GM12801 (cell line): ENCODE data around the gene PARVG.

Experiments used
- TF ChIP-seq, protein P1 (sequence below): IDR thresholded peaks from one replicate; pipeline ENCODE4 v1.5.1; 2011; ENCODE audit warnings: control low read depth; ENCODE audit not compliant: insufficient read length; ENCODE audit errors: extremely low read depth

Gene PARVG

DNA sequence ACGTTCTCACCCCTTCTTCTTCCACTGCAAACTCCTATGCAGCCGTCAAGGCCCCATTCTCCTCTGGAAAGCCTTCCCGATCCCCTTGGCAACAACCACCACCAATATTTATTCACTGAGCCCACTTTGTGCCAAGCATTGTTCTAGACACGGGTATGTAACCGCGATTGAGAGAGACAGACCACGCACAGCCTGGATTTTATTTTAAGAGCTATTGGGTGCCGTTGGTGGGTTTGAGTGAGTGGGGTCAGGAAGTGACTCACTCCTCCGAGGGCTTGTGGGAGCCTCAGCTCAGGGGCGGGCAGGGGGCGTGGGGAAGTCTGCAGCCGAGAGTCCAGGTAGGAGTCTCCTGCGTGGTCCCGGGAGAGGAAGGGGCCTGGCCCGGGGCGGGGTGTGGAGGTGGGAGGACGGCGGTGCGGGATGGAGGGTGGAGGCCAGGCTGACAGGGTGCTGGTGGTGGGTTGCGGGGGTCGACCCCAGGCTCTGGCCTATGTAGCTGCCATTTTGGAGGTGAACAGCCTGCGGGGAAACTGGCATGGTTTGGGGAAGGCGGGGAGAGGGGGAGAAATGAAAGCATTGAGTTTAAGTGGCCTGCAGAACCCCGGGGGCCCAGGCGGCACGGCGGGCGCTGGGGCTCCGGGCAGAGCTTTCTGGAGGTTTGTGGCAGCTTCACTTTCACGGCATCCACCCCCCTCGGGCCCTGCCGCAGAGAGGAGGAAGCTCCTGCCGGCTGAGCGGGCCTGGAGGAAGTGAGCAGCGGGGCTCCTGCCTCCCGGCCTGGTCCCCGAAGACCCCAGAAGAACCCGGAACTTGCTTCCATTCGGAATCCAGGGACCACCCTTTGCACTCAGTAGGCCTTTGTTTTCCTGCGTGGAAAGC lies 547 bp downstream of the PARVG start:
- TF ChIP-seq, protein P1, sequence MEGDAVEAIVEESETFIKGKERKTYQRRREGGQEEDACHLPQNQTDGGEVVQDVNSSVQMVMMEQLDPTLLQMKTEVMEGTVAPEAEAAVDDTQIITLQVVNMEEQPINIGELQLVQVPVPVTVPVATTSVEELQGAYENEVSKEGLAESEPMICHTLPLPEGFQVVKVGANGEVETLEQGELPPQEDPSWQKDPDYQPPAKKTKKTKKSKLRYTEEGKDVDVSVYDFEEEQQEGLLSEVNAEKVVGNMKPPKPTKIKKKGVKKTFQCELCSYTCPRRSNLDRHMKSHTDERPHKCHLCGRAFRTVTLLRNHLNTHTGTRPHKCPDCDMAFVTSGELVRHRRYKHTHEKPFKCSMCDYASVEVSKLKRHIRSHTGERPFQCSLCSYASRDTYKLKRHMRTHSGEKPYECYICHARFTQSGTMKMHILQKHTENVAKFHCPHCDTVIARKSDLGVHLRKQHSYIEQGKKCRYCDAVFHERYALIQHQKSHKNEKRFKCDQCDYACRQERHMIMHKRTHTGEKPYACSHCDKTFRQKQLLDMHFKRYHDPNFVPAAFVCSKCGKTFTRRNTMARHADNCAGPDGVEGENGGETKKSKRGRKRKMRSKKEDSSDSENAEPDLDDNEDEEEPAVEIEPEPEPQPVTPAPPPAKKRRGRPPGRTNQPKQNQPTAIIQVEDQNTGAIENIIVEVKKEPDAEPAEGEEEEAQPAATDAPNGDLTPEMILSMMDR = no peak

- TF ChIP-seq, protein P1 = no peak
These were observed 1.3 kb downstream of the PARVG start for GRCh38 chr22:44181912-44182587.

DNA sequence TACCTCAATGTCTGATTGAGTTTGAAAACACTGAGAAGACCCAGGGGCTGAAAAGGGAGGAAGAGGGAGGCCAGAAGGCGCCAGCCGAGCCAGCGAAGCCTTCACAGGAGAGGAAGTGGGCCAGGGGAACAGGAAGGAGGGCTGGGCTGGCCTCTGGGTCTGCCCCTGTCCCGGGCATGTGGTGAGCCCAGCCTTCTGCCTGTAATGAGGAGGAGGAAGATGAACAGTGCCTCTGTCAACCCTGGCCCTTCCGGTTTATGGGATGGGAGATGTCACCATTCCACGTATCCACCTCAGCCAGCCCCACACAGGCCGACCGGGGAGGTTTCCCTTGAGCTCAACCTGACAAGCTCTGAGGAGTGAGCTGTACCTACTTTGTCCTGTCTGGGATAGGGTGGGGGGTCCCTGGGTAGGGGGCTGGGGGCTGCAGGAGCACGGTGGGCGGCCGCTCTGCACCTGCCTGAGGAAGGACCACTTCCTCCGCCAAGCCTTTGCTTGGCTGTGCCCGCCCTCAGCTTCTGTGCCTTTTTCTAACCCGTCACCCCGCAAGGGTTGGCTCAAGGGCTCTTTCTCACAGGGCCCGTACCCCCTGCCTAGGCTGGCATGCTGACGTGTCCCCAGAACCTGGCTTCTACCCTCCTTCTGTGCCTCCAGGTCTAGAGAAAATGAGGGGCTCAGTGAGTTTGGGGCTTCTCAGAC lies 2.0 kb downstream of the PARVG start:
- TF ChIP-seq, protein P1 = no peak

GRCh38 chr22:44183287-44183588 lies 2.5 kb downstream of the PARVG start:
- TF ChIP-seq, protein P1 = no peak

DNA sequence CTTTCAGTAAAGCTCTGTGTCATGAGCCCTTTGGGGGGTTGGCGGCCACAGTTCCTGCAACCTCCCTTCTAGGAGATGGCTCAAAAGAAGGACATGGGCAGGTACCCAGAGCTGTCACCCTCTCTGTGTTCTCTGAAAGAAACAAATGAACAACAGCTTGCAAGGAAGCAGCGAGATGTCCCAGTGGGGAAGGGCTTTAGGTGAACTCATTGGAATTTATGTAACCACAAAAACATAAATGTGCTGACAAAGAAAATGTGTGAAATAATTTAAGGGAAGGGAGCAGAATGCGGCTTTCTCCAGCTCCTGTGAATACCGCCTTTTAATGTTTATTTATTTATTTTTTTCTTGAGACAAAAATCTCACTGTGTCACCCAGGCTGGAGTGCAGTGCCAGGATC lies 3.3 kb downstream of the PARVG start:
- TF ChIP-seq, protein P1 = no peak

DNA sequence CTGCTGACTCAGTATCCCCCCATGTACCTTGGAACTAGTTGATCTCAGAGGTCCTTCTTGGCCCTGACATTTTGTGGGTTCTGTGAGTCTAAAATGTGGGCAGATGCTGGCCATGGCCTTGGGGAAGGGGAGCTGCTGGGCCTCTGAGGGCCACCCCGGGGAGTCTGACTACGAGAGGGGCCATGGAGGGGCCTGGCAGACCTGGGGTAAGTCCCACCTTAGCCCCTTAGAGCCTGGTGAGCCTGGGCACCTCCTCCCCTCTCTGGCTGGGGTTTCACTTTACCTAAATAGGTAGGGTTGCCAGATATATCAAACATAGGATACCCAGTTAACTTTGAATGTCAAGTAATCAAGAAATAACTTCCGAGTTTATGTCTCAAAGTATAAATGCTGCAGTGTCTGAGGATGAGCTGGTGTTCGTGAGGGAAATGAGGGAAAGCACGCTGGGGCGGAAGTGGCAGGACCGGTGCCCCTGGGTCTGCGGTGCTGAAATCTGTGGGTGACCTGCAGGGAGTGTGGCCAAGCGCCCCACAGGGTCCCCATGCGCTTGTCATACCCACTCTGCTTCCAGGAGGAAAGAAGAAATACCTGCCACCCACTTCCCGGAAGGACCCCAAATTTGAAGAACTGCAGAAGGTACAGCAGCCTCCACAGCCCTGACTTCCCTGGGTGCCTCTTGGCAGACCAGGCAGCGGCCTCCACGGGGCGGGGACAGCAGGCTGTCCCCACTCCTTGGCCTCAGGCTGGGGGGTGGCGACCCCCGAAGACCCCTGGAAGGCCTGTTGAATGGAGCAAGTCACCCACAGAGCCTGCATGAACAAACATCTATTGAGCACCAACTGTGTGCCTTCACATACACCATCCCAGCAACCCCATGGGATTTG lies 4.8 kb downstream of the PARVG start:
- TF ChIP-seq, protein P1 = no peak
